Neuronal stem cell (in vitro differentiated cells): ENCODE results near the gene USP14.

Experiments used
- DNase-seq: peaks from one replicate; pipeline ENCODE4 v3.0.0-alpha.2; 2013; ENCODE audit warnings: low spot score
- H2AFZ ChIP-seq: one replicate; pipeline ENCODE4 v1.6.1; 2013; ENCODE audit warnings: mild to moderate bottlenecking, low read length, inconsistent platforms
- H2AK5ac ChIP-seq: 2 replicates; pipeline ENCODE4 v1.6.1; 2013; ENCODE audit warnings: low read depth, mild to moderate bottlenecking, inconsistent platforms, low read length, moderate library complexity, mixed read lengths
- H2BK120ac ChIP-seq: 2 replicates; pipeline ENCODE4 v1.6.1; 2013; ENCODE audit warnings: low read depth, mild to moderate bottlenecking, inconsistent platforms, low read length, moderate library complexity, mixed read lengths
- H2BK12ac ChIP-seq: one replicate; pipeline ENCODE4 v1.6.1; 2013; ENCODE audit warnings: low read length, inconsistent platforms
- H2BK15ac ChIP-seq: 2 replicates; pipeline ENCODE4 v1.6.1; 2013; ENCODE audit warnings: mild to moderate bottlenecking, low read length, inconsistent platforms, mixed read lengths
- H2BK5ac ChIP-seq: one replicate; pipeline ENCODE4 v1.6.1; 2013; ENCODE audit warnings: inconsistent platforms, mild to moderate bottlenecking, low read length, moderate library complexity
- H3K14ac ChIP-seq: one replicate; pipeline ENCODE4 v1.6.1; 2013; ENCODE audit warnings: low read length, inconsistent platforms
- H3K18ac ChIP-seq: 2 replicates; pipeline ENCODE4 v1.6.1; 2013; ENCODE audit warnings: low read length, inconsistent platforms
- H3K23ac ChIP-seq: 2 replicates; pipeline ENCODE4 v1.6.1; 2013; ENCODE audit warnings: low read depth, mild to moderate bottlenecking, mixed read lengths, low read length, inconsistent platforms; ENCODE audit not compliant: poor library complexity
- H3K27ac ChIP-seq: replicated peaks from 3 replicates; pipeline ENCODE4 v1.5.1; 2013; ENCODE audit warnings: low read length, inconsistent platforms
- H3K27me3 ChIP-seq, 3 experiments: 2 replicates each; pipeline ENCODE4 v1.6.1; 2013; ENCODE audit warnings: low read length in 3 of 3, mild to moderate bottlenecking in 2 of 3, inconsistent platforms in 1 of 3, low read depth in 1 of 3, mixed read lengths in 1 of 3, moderate library complexity in 1 of 3; ENCODE audit not compliant: control insufficient read depth in 3 of 3, insufficient read depth in 3 of 3
- H3K36me3 ChIP-seq, 2 donors: replicated peaks in 1 of 2; 2 replicates each; pipeline ENCODE4 v1.6.1; 2013; ENCODE audit warnings: low read length in 2 of 2; ENCODE audit not compliant: control insufficient read depth in 2 of 2, insufficient read depth in 2 of 2
- H3K4ac ChIP-seq: 2 replicates; pipeline ENCODE4 v1.6.1; 2013; ENCODE audit warnings: inconsistent platforms, mild to moderate bottlenecking, low read length, moderate library complexity
- H3K4me1 ChIP-seq, 2 donors: 1 replicate in 1 of 2; 2 replicates in 1 of 2; pipeline ENCODE4 v1.6.1; 2013; ENCODE audit warnings: low read length in 2 of 2, low read depth in 1 of 2; ENCODE audit not compliant: control insufficient read depth in 2 of 2, insufficient read depth in 1 of 2
- H3K4me2 ChIP-seq: one replicate; pipeline ENCODE4 v1.6.1; 2013; ENCODE audit warnings: mild to moderate bottlenecking, low read length, inconsistent platforms; ENCODE audit not compliant: insufficient read depth, poor library complexity, severe bottlenecking
- H3K4me3 ChIP-seq, 2 donors: 2 replicates each; pipeline ENCODE4 v1.5.1; 2013; ENCODE audit warnings: low read length in 2 of 2, mild to moderate bottlenecking in 2 of 2, inconsistent platforms in 1 of 2, moderate library complexity in 1 of 2
- H3K79me1 ChIP-seq: one replicate; pipeline ENCODE4 v1.6.1; 2013; ENCODE audit warnings: low read depth, mild to moderate bottlenecking, inconsistent platforms, low read length, moderate library complexity
- H3K9ac ChIP-seq: one replicate; pipeline ENCODE4 v1.6.1; 2013; ENCODE audit warnings: mild to moderate bottlenecking, low read depth, low read length, inconsistent platforms; ENCODE audit not compliant: poor library complexity
- H3K9me3 ChIP-seq, 2 donors: replicated peaks in 1 of 2; 2 replicates each; pipeline versions ENCODE3 to v1.6.1; 2013; ENCODE audit warnings: low read length in 2 of 2, mild to moderate bottlenecking in 2 of 2, inconsistent platforms in 1 of 2, low read depth in 1 of 2, mixed read lengths in 1 of 2, moderate library complexity in 1 of 2; ENCODE audit not compliant: control insufficient read depth in 2 of 2, insufficient read depth in 1 of 2
- H4K8ac ChIP-seq: one replicate; pipeline ENCODE4 v1.6.1; 2013; ENCODE audit warnings: low read depth, mild to moderate bottlenecking, inconsistent platforms, low read length, moderate library complexity
- H4K91ac ChIP-seq: one replicate; pipeline ENCODE4 v1.6.1; 2013; ENCODE audit warnings: low read length, low read depth, mild to moderate bottlenecking, inconsistent platforms; ENCODE audit not compliant: poor library complexity
- WGBS, 2 donors: extraction: QIAGEN DNeasy Blood & Tissue Kit; methylation state at CpG; one replicate each; pipeline ENCODE4 v1.1.7; 2013; ENCODE audit warnings: missing lambda C conversion rate in 2 of 2, mixed read lengths in 1 of 2; ENCODE audit not compliant: insufficient read length in 2 of 2, insufficient replicate concordance in 1 of 2; ENCODE audit errors: extremely low coverage in 2 of 2; 5-methylcytosine and 5-hydroxymethylcytosine counted together

USP14 gene

GRCh38 chr18:213966-214365 is 55.6 kb downstream of the USP14 start:
- no peak overlapping the region for H3K27ac ChIP-seq
- H3K14ac ChIP-seq: no peak overlapping the region
- H3K18ac ChIP-seq: no peak overlapping the region
- no peak overlapping the region for H4K91ac ChIP-seq
- peaks cover 22 to 99% of the 10 kb centered on the region in 2 donors for H3K36me3 ChIP-seq
- DNase-seq: no peak
- no peaks in the 10 kb centered on the region for H3K79me1 ChIP-seq
- H3K4me1 ChIP-seq: peaks cover 0 to 1% of the 10 kb centered on the region in 2 donors
- no peak overlapping the region for H3K4me3 ChIP-seq
- no peak overlapping the region for H2BK15ac ChIP-seq
- H2AK5ac ChIP-seq: no peak overlapping the region
- H3K4ac ChIP-seq: no peak overlapping the region
- H2BK12ac ChIP-seq: no peak overlapping the region
- H3K9me3 ChIP-seq: peaks cover 0 to 7% of the 10 kb centered on the region in 2 donors
- H3K23ac ChIP-seq: no peak overlapping the region
- no peak overlapping the region for H3K9ac ChIP-seq
- no CpG with 5 or more reads among the region's 3 CpGs for WGBS, 2 donors
- no peak overlapping the region for H2BK5ac ChIP-seq
- no peaks in the 10 kb centered on the region for H3K27me3 ChIP-seq
- no peak overlapping the region for H2BK120ac ChIP-seq
- no peak overlapping the region for H4K8ac ChIP-seq
- no peak overlapping the region for H2AFZ ChIP-seq
- H3K4me2 ChIP-seq: no peak overlapping the region

- H2BK120ac ChIP-seq: no peak overlapping the region
- peaks cover 0 to 1% of the 10 kb centered on the region in 2 donors for H3K4me1 ChIP-seq
- no peak overlapping the region for H3K9ac ChIP-seq
- H3K79me1 ChIP-seq: no peaks in the 10 kb centered on the region
- no peak overlapping the region for H3K27ac ChIP-seq
- no peak overlapping the region for H2BK12ac ChIP-seq
- H3K4ac ChIP-seq: no peak overlapping the region
- H3K36me3 ChIP-seq: peaks cover 22 to 96% of the 10 kb centered on the region in 2 donors
- no peaks in the 10 kb centered on the region for H3K27me3 ChIP-seq
- no peak overlapping the region for H2AFZ ChIP-seq
- H4K91ac ChIP-seq: no peak overlapping the region
- H3K4me3 ChIP-seq: no peak overlapping the region
- H4K8ac ChIP-seq: no peak overlapping the region
- H2BK5ac ChIP-seq: no peak overlapping the region
- H2BK15ac ChIP-seq: no peak overlapping the region
- no CpG with 5 or more reads among the region's 5 CpGs for WGBS, 2 donors
- no peak overlapping the region for H3K18ac ChIP-seq
- no peak for DNase-seq
- no peak overlapping the region for H2AK5ac ChIP-seq
- peaks cover 0 to 12% of the 10 kb centered on the region in 2 donors for H3K9me3 ChIP-seq
- no peak overlapping the region for H3K23ac ChIP-seq
- no peak overlapping the region for H3K14ac ChIP-seq
- no peak overlapping the region for H3K4me2 ChIP-seq
Observed at GRCh38 chr18:215448-216010, 57.2 kb downstream of the USP14 start.

GRCh38 chr18:217532-218336 is 59.4 kb downstream of the USP14 start:
- no peak overlapping the region for H3K9ac ChIP-seq
- no peak overlapping the region for H3K4me3 ChIP-seq
- no peak overlapping the region for H3K4me2 ChIP-seq
- no peak overlapping the region for H2BK5ac ChIP-seq
- H3K36me3 ChIP-seq: peaks cover 15 to 94% of the 10 kb centered on the region in 2 donors
- H4K91ac ChIP-seq: no peak overlapping the region
- no peak overlapping the region for H3K4ac ChIP-seq
- H2AK5ac ChIP-seq: no peak overlapping the region
- H3K23ac ChIP-seq: no peak overlapping the region
- no peak overlapping the region for H2BK12ac ChIP-seq
- no peak overlapping the region for H4K8ac ChIP-seq
- no peaks in the 10 kb centered on the region for H3K27me3 ChIP-seq
- WGBS, 2 donors: no CpG with 5 or more reads among the region's 5 CpGs
- H3K18ac ChIP-seq: no peak overlapping the region
- no peak for DNase-seq
- H3K79me1 ChIP-seq: no peaks in the 10 kb centered on the region
- H2BK15ac ChIP-seq: no peak overlapping the region
- H2AFZ ChIP-seq: no peak overlapping the region
- peaks cover 0 to 1% of the 10 kb centered on the region in 2 donors for H3K4me1 ChIP-seq
- H2BK120ac ChIP-seq: no peak overlapping the region
- H3K9me3 ChIP-seq: peaks cover 0 to 12% of the 10 kb centered on the region in 2 donors
- no peak overlapping the region for H3K27ac ChIP-seq
- H3K14ac ChIP-seq: no peak overlapping the region

- Histone ChIP-seq H3K36me3 (peaks cover 9 to 94% of the 10 kb centered on the region in 2 donors), H3K4me1 (peaks cover 0 to 1% of the 10 kb centered on the region in 2 donors), H3K79me1 (no peaks in the 10 kb centered on the region), H3K4me2 (no peak overlapping the region), H3K14ac (no peak overlapping the region), H3K27ac (no peak overlapping the region), H2BK5ac (no peak overlapping the region), H2BK15ac (no peak overlapping the region), H3K18ac (no peak overlapping the region), H2AK5ac (no peak overlapping the region), H3K9me3 (peaks cover 0 to 12% of the 10 kb centered on the region in 2 donors), H3K4me3 (no peak overlapping the region), H3K9ac (no peak overlapping the region), H2BK12ac (no peak overlapping the region), H2AFZ (no peak overlapping the region), H4K91ac (no peak overlapping the region), H3K4ac (no peak overlapping the region), H4K8ac (no peak overlapping the region), H2BK120ac (no peak overlapping the region), H3K23ac (no peak overlapping the region), H3K27me3 (no peaks in the 10 kb centered on the region)
- DNase-seq: no peak
Observed at GRCh38 chr18:220708-221107, 62.4 kb downstream of the USP14 start.
